Neutrophil (primary cell): ENCODE data around the gene CCDC73.
A peak's percentile ranks its signal among the peaks of the same experiment; 100 is the strongest.

ENCODE experiments used
- H3K27ac ChIP-seq: fragments of 200-600 bp; sonication (generic); 2 replicates; pipeline ENCODE4 v1.5.1; 2016; ENCODE audit warnings: mild to moderate bottlenecking, moderate library complexity
- H3K27me3 ChIP-seq: fragments of 200-600 bp; sonication (generic); 2 replicates; pipeline ENCODE4 v1.6.0; 2016; ENCODE audit warnings: mild to moderate bottlenecking
- H3K36me3 ChIP-seq: fragments of 200-600 bp; sonication (generic); 2 replicates; pipeline ENCODE4 v1.5.1; 2017
- H3K4me1 ChIP-seq, 2 experiments: fragments of 200-600 bp in 1 of 2; sonication (generic) in 1 of 2; 1 replicate in 1 of 2; 2 replicates in 1 of 2; pipeline versions ENCODE4 v1.5.1 to v1.6.1; 2013 to 2016; ENCODE audit warnings: low read depth in 1 of 2, low read length in 1 of 2, mild to moderate bottlenecking in 1 of 2, moderate library complexity in 1 of 2; ENCODE audit not compliant: control insufficient read depth in 1 of 2, insufficient read depth in 1 of 2
- H3K4me3 ChIP-seq, 2 experiments: fragments of 200-600 bp in 1 of 2; sonication (generic) in 1 of 2; 1 replicate in 1 of 2; 2 replicates in 1 of 2; pipeline ENCODE4 v1.5.1; 2013 to 2016; ENCODE audit warnings: low read depth in 1 of 2, low read length in 1 of 2, mild to moderate bottlenecking in 1 of 2, moderate library complexity in 1 of 2
- H3K9me3 ChIP-seq: fragments of 200-600 bp; sonication (generic); 2 replicates; pipeline ENCODE4 v1.5.1; 2016
- TF ChIP-seq, protein P1 (sequence below): fragments of 200-600 bp; sonication (generic); IDR thresholded peaks from 2 replicates; pipeline ENCODE4 v1.5.1; 2016; ENCODE audit warnings: antibody characterized with exemption

CCDC73 gene

DNA sequence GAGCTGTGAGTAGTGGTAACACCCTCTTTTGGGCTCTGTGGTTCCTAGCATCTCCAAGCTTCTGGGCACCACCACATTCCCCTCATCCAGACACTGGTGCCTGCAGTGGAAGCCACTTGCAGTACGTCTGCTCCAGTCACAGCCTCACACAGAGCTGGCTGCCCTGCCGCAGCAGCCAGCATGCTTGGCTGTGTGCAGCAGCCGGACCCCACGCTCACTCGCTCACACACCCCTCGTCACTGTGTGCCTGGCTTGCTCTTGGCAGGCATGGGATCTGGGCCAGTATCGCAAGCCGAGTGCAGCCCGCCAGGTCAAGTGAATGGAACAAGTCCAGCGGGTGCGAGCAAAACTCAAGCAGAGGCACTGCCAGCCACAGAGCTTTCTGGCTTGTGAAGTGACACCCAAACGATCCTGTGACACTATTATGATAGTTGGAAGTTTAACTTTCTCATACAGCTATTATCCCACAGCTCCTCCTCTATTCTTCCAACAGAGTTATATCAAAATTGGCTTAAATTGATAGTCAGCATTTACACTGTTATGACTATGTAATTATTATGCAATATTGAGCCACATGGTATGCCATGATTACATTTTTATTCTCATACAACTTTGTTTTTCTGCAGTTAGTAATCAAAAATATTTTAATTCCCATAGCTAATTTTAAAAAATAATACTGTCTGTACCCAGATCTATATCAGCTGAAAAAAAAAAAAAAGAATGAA is 89.0 kb downstream of the CCDC73 start:
- TF ChIP-seq, protein P1, sequence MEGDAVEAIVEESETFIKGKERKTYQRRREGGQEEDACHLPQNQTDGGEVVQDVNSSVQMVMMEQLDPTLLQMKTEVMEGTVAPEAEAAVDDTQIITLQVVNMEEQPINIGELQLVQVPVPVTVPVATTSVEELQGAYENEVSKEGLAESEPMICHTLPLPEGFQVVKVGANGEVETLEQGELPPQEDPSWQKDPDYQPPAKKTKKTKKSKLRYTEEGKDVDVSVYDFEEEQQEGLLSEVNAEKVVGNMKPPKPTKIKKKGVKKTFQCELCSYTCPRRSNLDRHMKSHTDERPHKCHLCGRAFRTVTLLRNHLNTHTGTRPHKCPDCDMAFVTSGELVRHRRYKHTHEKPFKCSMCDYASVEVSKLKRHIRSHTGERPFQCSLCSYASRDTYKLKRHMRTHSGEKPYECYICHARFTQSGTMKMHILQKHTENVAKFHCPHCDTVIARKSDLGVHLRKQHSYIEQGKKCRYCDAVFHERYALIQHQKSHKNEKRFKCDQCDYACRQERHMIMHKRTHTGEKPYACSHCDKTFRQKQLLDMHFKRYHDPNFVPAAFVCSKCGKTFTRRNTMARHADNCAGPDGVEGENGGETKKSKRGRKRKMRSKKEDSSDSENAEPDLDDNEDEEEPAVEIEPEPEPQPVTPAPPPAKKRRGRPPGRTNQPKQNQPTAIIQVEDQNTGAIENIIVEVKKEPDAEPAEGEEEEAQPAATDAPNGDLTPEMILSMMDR = no peak
- H3K27me3 ChIP-seq = no peaks in the 10 kb centered on the region
- no peak overlapping the region for H3K27ac ChIP-seq
- no peak overlapping the region for H3K4me3 ChIP-seq
- peaks cover 8% of the 10 kb centered on the region for H3K9me3 ChIP-seq
- no peaks in the 10 kb centered on the region for H3K36me3 ChIP-seq
- H3K4me1 ChIP-seq = peaks cover 6 to 18% of the 10 kb centered on the region in 2 experiments

DNA sequence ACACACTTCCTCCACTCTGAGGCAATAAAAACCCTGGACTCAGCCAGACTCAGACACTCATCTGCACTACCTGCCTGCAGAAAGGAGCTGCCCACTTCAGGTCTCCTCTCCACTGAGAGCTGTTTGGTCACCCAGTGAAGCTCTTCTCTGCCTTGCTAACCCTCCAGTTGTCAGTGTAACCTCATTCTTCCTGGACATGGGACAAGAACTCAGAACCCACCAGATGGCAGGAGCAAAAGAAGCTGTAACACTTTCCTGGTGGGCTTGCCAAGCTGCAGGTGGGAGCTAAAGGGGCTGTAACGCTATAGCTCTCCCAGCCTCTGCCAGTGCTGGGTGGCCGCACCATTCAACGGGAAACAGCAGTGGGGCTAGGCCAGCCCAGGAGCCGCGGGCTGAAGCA is 89.7 kb downstream of the CCDC73 start:
- TF ChIP-seq, protein P1 = no peak
- Histone ChIP-seq H3K27me3 (no peaks in the 10 kb centered on the region), H3K4me1 (peaks cover 6 to 18% of the 10 kb centered on the region in 2 experiments), H3K4me3 (no peak overlapping the region), H3K36me3 (no peaks in the 10 kb centered on the region), H3K27ac (no peak overlapping the region), H3K9me3 (peaks cover 8% of the 10 kb centered on the region)

DNA sequence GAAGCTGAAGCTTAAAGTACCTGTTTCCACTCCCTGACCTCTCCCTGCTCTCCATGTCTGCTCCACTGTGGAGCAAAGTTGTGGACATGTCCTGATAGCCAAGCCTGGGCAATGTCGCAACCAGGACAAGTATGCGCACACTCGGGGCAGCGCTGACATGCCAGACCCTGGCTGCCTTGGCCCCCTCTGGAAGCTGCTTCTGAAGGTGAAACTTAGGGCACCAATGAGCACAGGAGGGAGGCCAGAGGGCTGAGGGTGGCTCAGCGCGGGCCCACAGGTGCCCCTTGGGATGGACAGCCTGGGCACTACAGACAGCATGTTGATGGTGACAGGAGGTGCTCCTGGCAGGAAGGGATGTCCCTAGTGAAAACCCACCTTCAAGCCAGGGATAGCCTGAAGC is 90.2 kb downstream of the CCDC73 start:
- Histone ChIP-seq H3K27ac (no peak overlapping the region), H3K9me3 (peaks cover 8% of the 10 kb centered on the region), H3K4me3 (no peak overlapping the region), H3K27me3 (no peaks in the 10 kb centered on the region), H3K36me3 (no peaks in the 10 kb centered on the region), H3K4me1 (peaks cover 6 to 18% of the 10 kb centered on the region in 2 experiments)
- TF ChIP-seq, protein P1 = no peak

DNA sequence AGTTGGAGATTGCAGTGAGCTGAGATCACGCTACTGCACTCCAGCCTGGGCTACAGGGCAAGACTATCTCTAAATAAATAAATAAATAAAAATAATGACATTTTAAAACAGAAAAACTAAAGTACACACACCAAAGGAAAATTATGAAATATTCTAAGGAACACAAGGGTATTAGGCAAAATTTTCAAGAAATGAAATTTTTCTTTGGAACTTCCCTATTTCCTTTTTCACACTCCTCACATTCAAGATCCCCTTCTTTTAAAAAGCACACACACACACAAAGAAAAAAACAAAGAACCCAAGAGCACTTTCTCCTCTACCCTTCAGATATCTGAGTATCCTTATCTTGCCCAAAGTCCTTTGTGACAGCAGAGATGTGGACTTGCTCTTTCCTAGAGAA is 92.8 kb downstream of the CCDC73 start:
- peaks cover 6 to 18% of the 10 kb centered on the region in 2 experiments for H3K4me1 ChIP-seq
- no peaks in the 10 kb centered on the region for H3K27me3 ChIP-seq
- TF ChIP-seq, protein P1 = no peak
- peaks cover 8% of the 10 kb centered on the region for H3K9me3 ChIP-seq
- no peak overlapping the region for H3K4me3 ChIP-seq
- peak overlapping the region; percentile 9 for H3K27ac ChIP-seq
- H3K36me3 ChIP-seq = no peaks in the 10 kb centered on the region

DNA sequence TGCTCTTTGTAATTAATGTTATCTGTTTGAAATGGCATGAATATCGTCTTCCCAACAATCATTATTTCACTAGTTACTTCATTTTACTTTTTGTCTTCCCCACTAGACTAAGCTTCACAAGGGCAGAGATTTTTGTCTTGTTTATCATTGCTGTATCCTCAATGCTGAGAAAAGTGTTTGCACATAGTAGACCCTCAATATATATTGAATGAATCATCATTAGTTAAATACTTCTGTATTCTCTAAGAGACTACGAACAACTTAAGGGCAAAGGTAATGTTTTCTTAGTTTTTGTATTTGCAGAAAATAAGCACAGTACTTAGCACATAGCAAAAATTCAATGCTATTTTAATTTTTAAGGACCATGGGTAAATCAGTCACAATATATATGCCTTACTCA is 95.9 kb downstream of the CCDC73 start:
- H3K9me3 ChIP-seq = no peaks in the 10 kb centered on the region
- no peaks in the 10 kb centered on the region for H3K27me3 ChIP-seq
- peaks cover 6 to 18% of the 10 kb centered on the region in 2 experiments for H3K4me1 ChIP-seq
- H3K36me3 ChIP-seq = no peaks in the 10 kb centered on the region
- no peak overlapping the region for H3K27ac ChIP-seq
- H3K4me3 ChIP-seq = no peak overlapping the region
- TF ChIP-seq, protein P1 = no peak
